H9 (cell line): Measurements from ENCODE around the gene PPP1R3C. TPM values are rescaled to one million over a fixed set of nuclear protein-coding genes. Genes with fewer than 3 reads are reported as not detected.

Source experiments
- DNase-seq: peaks from one replicate; pipeline ENCODE4 v3.0.0-alpha.2; 2017
- H2AFZ ChIP-seq: one replicate; pipeline ENCODE4 v1.6.1; 2013; ENCODE audit warnings: mild to moderate bottlenecking, low read length, control low read depth, moderate library complexity
- H2AK5ac ChIP-seq: 2 replicates; pipeline ENCODE4 v1.6.1; 2013; ENCODE audit warnings: low read length, control low read depth, mixed read lengths; ENCODE audit not compliant: insufficient read length
- H2BK120ac ChIP-seq: one replicate; pipeline ENCODE4 v1.6.1; 2013; ENCODE audit warnings: low read depth, mild to moderate bottlenecking, low read length, control low read depth, inconsistent platforms; ENCODE audit not compliant: poor library complexity, severe bottlenecking
- H2BK12ac ChIP-seq: 2 replicates; pipeline ENCODE4 v1.6.1; 2013; ENCODE audit warnings: low read length, control low read depth, mixed read lengths, low read depth; ENCODE audit not compliant: insufficient read length
- H2BK15ac ChIP-seq: 2 replicates; pipeline ENCODE4 v1.6.1; 2013; ENCODE audit warnings: low read depth, low read length, control low read depth
- H2BK20ac ChIP-seq: one replicate; pipeline ENCODE4 v1.6.1; 2013; ENCODE audit warnings: low read depth, mild to moderate bottlenecking, low read length, control low read depth, inconsistent platforms; ENCODE audit not compliant: poor library complexity, severe bottlenecking
- H2BK5ac ChIP-seq: 2 replicates; pipeline ENCODE4 v1.6.1; 2013; ENCODE audit warnings: low read length, control low read depth, mixed read lengths; ENCODE audit not compliant: insufficient read length
- H3K14ac ChIP-seq: 2 replicates; pipeline ENCODE4 v1.6.1; 2013; ENCODE audit warnings: low read length, control low read depth; ENCODE audit not compliant: insufficient read depth
- H3K18ac ChIP-seq: 2 replicates; pipeline ENCODE4 v1.6.1; 2013; ENCODE audit warnings: low read depth, mild to moderate bottlenecking, mixed read lengths, low read length, control low read depth; ENCODE audit not compliant: insufficient read length
- H3K23ac ChIP-seq: 2 replicates; pipeline ENCODE4 v1.6.1; 2013; ENCODE audit warnings: low read length, control low read depth, mixed read lengths, low read depth; ENCODE audit not compliant: insufficient read length
- H3K23me2 ChIP-seq: 2 replicates; pipeline ENCODE4 v1.6.1; 2013; ENCODE audit warnings: low read depth, mild to moderate bottlenecking, mixed read lengths, low read length, control low read depth; ENCODE audit not compliant: insufficient read length, poor library complexity, severe bottlenecking
- H3K27ac ChIP-seq: 2 replicates; pipeline ENCODE4 v1.5.1; 2013; ENCODE audit warnings: low read length, control low read depth, mixed read lengths, low read depth; ENCODE audit not compliant: insufficient read length
- H3K27me3 ChIP-seq: 2 replicates; pipeline ENCODE4 v1.6.1; 2013; ENCODE audit warnings: low read length, control low read depth, inconsistent platforms; ENCODE audit not compliant: insufficient read depth
- H3K4ac ChIP-seq: 2 replicates; pipeline ENCODE4 v1.6.1; 2013; ENCODE audit warnings: low read depth, mild to moderate bottlenecking, control low read depth, inconsistent platforms, low read length, moderate library complexity
- H3K4me1 ChIP-seq: 2 replicates; pipeline ENCODE4 v1.6.1; 2013; ENCODE audit warnings: low read length, control low read depth, inconsistent platforms; ENCODE audit not compliant: insufficient read depth
- H3K4me2 ChIP-seq: 2 replicates; pipeline ENCODE4 v1.6.1; 2013; ENCODE audit warnings: low read length, control low read depth, mixed read lengths; ENCODE audit not compliant: insufficient read length, insufficient read depth
- H3K56ac ChIP-seq: 2 replicates; pipeline ENCODE4 v1.6.1; 2013; ENCODE audit warnings: low read depth, mild to moderate bottlenecking, mixed read lengths, low read length, control low read depth; ENCODE audit not compliant: insufficient read length
- H3K79me1 ChIP-seq: 2 replicates; pipeline ENCODE4 v1.6.1; 2013; ENCODE audit warnings: low read depth, mild to moderate bottlenecking, moderate library complexity, low read length, control low read depth, inconsistent platforms; ENCODE audit not compliant: insufficient read depth, poor library complexity, severe bottlenecking
- H3K79me2 ChIP-seq: 2 replicates; pipeline ENCODE4 v1.6.1; 2013; ENCODE audit warnings: low read length, control low read depth, inconsistent platforms; ENCODE audit not compliant: insufficient read depth
- H3K9ac ChIP-seq: 2 replicates; pipeline ENCODE4 v1.6.1; 2013; ENCODE audit warnings: low read length, control low read depth, mixed read lengths; ENCODE audit not compliant: insufficient read length; ENCODE audit errors: extremely low read depth
- H3K9me3 ChIP-seq: one replicate; pipeline ENCODE4 v1.6.1; 2013; ENCODE audit warnings: low read depth, low read length, inconsistent platforms; ENCODE audit not compliant: control insufficient read depth
- H3T11ph ChIP-seq: one replicate; pipeline ENCODE4 v1.6.1; 2013; ENCODE audit warnings: mild to moderate bottlenecking, low read length, control low read depth, inconsistent platforms
- H4K20me1 ChIP-seq: one replicate; pipeline ENCODE4 v1.6.1; 2013; ENCODE audit not compliant: control insufficient read depth, insufficient read length, insufficient read depth
- H4K5ac ChIP-seq: 2 replicates; pipeline ENCODE4 v1.6.1; 2013; ENCODE audit warnings: low read depth, mild to moderate bottlenecking, mixed read lengths, low read length, control low read depth; ENCODE audit not compliant: insufficient read length
- H4K8ac ChIP-seq: replicated peaks from 2 replicates; pipeline ENCODE4 v1.6.1; 2013; ENCODE audit warnings: low read length, control low read depth, mixed read lengths, low read depth; ENCODE audit not compliant: insufficient read length
- H4K91ac ChIP-seq: 2 replicates; pipeline ENCODE4 v1.6.1; 2013; ENCODE audit warnings: low read depth, mild to moderate bottlenecking, moderate library complexity, mixed read lengths, low read length, control low read depth; ENCODE audit not compliant: insufficient read length
- H3K27ac Mint-ChIP-seq, 3 experiments: 2 replicates in 2 of 3; 3 replicates in 1 of 3; pipeline ENCODE4 v1.8.0; 2020 to 2021; ENCODE audit warnings: mixed read lengths in 3 of 3, mild to moderate bottlenecking in 1 of 3, moderate library complexity in 1 of 3
- H3K27me3 Mint-ChIP-seq: 2 replicates; pipeline ENCODE4 v1.8.0; 2021; ENCODE audit warnings: low read depth, mild to moderate bottlenecking, moderate library complexity, mixed read lengths
- H3K36me3 Mint-ChIP-seq, 3 experiments: 2 replicates in 2 of 3; 3 replicates in 1 of 3; pipeline ENCODE4 v1.8.0; 2020 to 2021; ENCODE audit warnings: low read depth in 3 of 3, mixed read lengths in 3 of 3; ENCODE audit not compliant: insufficient read depth in 1 of 3
- H3K4me1 Mint-ChIP-seq, 2 experiments: 2 replicates each; pipeline ENCODE4 v1.8.0; 2020; ENCODE audit warnings: mixed read lengths in 2 of 2
- H3K4me3 Mint-ChIP-seq, 2 experiments: 2 replicates in 1 of 2; 3 replicates in 1 of 2; pipeline ENCODE4 v1.8.0; 2020 to 2021; ENCODE audit warnings: mild to moderate bottlenecking in 2 of 2, mixed read lengths in 2 of 2, moderate library complexity in 1 of 2
- H3K9me3 Mint-ChIP-seq, 2 experiments: 2 replicates in 1 of 2; 3 replicates in 1 of 2; pipeline ENCODE4 v1.8.0; 2020; ENCODE audit warnings: mild to moderate bottlenecking in 2 of 2, mixed read lengths in 2 of 2, moderate library complexity in 1 of 2
- CTCF ChIP-seq: fragments of 200-600 bp; sonication (generic); conservative IDR thresholded peaks from 3 replicates; pipeline ENCODE4 v1.8.0; 2021; ENCODE audit warnings: antibody characterized with exemption, mild to moderate bottlenecking
- WGBS: extraction: QIAGEN DNeasy Blood & Tissue Kit; methylation state at CpG from one replicate; pipeline ENCODE4 v1.1.7; 2013; ENCODE audit warnings: missing lambda C conversion rate, low lambda C conversion rate, mixed read lengths; ENCODE audit not compliant: insufficient read length; ENCODE audit errors: extremely low coverage; 5-methylcytosine and 5-hydroxymethylcytosine counted together
- total RNA-seq: library from RNA; stranded (reverse); gene quantifications from 2 replicates; pipeline ENCODE4 v1.2.1, GENCODE V29; 2021

Gene PPP1R3C
- total RNA-seq, 1 experiment from 2014 or later, result 1.2 TPM

DNA sequence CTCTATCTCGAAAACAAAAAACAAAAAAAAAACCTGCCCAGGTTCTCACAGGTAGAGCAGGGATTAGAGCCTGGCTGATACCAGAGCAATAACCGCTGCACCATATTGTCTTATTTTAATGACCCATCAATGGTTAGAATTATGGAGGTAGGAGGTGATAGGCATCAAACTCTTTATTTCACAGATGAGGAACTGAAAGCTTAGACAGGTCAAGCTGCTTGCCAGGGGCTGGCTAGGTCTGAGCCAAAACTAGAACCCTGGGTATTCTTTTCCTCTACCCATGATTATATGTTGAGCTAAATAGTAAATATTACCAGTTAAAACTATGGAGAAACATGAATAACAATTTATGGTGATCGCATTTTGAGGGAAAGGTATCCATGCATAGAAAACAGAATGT is 2.0 kb upstream of the PPP1R3C start:
- Histone ChIP-seq H4K91ac (no peak overlapping the region), H2BK15ac (no peak overlapping the region), H3K23ac (no peak overlapping the region), H4K8ac (no peak overlapping the region), H3K9me3 (no peaks in the 10 kb centered on the region), H3T11ph (no peak overlapping the region), H4K5ac (no peak overlapping the region), H3K14ac (no peak overlapping the region), H4K20me1 (no peaks in the 10 kb centered on the region), H3K27ac (no peak overlapping the region), H3K23me2 (peaks cover 6% of the 10 kb centered on the region), H2BK120ac (no peak overlapping the region), H3K27me3 (peaks cover 6% of the 10 kb centered on the region; the same call in 1 of the 2 replicates), H3K56ac (no peak overlapping the region), H3K9ac (no peak overlapping the region), H2BK5ac (no peak overlapping the region), H3K4me2 (no peak overlapping the region), H2AK5ac (no peak overlapping the region), H3K79me2 (no peaks in the 10 kb centered on the region), H2BK20ac (no peak overlapping the region), H3K79me1 (no peaks in the 10 kb centered on the region), H2BK12ac (no peak overlapping the region), H3K18ac (no peak overlapping the region), H2AFZ (no peak overlapping the region), H3K4me1 (no peaks in the 10 kb centered on the region), H3K4ac (no peak overlapping the region)
- WGBS, result no CpG with 5 or more reads among the region's 3 CpGs
- no peak for DNase-seq
- H3K4me3 Mint-ChIP-seq, result no peak overlapping the region
- peaks cover 9 to 17% of the 10 kb centered on the region in 2 experiments for H3K4me1 Mint-ChIP-seq
- no peak overlapping the region for H3K27ac Mint-ChIP-seq
- no peaks in the 10 kb centered on the region for H3K9me3 Mint-ChIP-seq
- no peak for TF ChIP-seq CTCF
- peaks cover 47% of the 10 kb centered on the region for H3K27me3 Mint-ChIP-seq
- peaks cover 2 to 9% (median 7%) of the 10 kb centered on the region in 3 experiments; a peak in 5 of 7 replicates for H3K36me3 Mint-ChIP-seq
